ENCODE data around the gene SH3D19.

SH3D19 gene

DNA sequence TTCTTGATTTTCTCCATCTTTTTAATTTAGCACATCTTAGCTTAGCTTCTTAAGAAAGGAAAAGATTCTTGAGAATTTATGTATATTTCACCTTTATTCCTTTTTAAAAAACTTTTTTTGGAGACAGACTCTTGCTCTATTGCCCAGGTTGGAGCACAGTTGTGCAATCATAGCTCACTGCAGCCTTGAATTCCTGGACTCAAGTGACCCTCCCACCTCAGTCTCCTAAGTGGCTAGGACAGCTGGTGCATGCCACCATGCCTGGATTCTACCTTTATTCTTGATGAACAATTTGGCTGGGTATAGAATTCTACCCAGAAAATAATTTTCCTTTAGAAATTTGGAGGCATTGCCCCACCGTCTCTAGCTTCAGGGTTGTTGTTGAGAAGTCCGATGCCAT is 19.5 kb upstream of the SH3D19 start:
- H3K4me1 ChIP-seq (ENCODE audit: control insufficient read depth in 5 of 5, insufficient read depth in 5 of 5, low read length in 5 of 5): no peaks in the 10 kb centered on the region
- H3K36me3 ChIP-seq (ENCODE audit: control insufficient read depth in 5 of 5, insufficient read depth in 5 of 5, low read length in 5 of 5): no peaks in the 10 kb centered on the region
- no peak overlapping the region for H3K27ac ChIP-seq (ENCODE audit: low read depth, low read length)
- no peaks in the 10 kb centered on the region for H3K9me3 ChIP-seq (ENCODE audit: control insufficient read depth in 5 of 5, low read length in 5 of 5)
- no peak overlapping the region for H3K4me3 ChIP-seq (ENCODE audit: low read depth in 1 of 5, low read length in 5 of 5)
- H3K9ac ChIP-seq (ENCODE audit: low read length in 5 of 5): no peak overlapping the region
- no peaks in the 10 kb centered on the region for H3K27me3 ChIP-seq (ENCODE audit: control insufficient read depth in 5 of 5, insufficient read depth in 4 of 5, low read length in 5 of 5)

DNA sequence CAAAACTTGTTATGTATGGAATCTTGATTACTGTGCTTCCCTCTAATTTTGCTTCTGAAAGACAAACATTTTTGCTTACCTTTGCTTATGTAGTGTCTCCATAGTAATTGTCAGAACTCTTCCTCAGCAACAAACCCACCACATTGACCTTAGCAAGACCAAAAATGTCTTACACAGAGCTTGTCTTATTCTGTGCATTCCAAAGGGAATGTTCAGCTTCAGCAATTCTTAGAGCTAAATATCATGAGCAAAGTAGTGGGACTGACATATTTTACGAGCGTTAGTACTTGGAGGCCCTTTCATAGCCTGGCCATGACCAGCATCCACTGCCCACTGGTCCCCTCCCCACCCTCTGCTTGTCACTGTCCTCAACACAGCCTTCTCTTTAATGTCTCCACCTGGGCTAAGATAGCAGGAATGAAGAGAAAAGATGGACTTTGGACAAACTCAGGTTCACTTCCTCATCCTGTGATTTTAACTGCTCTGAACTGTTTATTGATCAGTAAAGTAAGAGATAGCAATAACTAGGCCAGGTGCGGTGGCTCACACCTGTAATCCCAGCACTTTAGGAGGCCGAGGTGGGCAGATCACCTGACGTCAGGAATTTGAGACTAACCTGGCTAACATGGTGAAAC is 15.5 kb upstream of the SH3D19 start:
- no peak overlapping the region for H3K4me3 ChIP-seq (ENCODE audit: low read depth in 1 of 5, low read length in 5 of 5)
- H3K27me3 ChIP-seq (ENCODE audit: control insufficient read depth in 5 of 5, insufficient read depth in 4 of 5, low read length in 5 of 5): no peaks in the 10 kb centered on the region
- no peak overlapping the region for H3K9ac ChIP-seq (ENCODE audit: low read length in 5 of 5)
- no peaks in the 10 kb centered on the region for H3K9me3 ChIP-seq (ENCODE audit: control insufficient read depth in 5 of 5, low read length in 5 of 5)
- H3K27ac ChIP-seq (ENCODE audit: low read depth, low read length): no peak overlapping the region
- H3K36me3 ChIP-seq (ENCODE audit: control insufficient read depth in 5 of 5, insufficient read depth in 5 of 5, low read length in 5 of 5): no peaks in the 10 kb centered on the region
- H3K4me1 ChIP-seq (ENCODE audit: control insufficient read depth in 5 of 5, insufficient read depth in 5 of 5, low read length in 5 of 5): no peaks in the 10 kb centered on the region

DNA sequence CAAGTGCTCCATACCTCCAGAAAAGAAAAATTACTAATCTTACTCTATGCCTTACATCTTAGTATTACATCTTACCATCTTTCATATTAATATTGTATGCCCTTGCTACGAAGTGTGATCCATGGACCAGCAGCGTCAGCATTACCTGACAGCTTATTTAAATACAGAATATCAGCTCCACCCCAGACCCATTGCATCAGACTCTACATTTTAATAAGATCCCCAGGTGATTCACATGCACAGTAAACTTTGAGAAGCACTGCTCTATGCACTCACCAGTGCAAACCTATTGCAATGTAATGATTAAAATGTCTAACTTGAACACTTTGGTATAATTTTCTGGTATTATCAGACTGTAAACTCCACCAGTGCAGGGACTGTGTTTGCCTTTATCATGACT is 14.1 kb upstream of the SH3D19 start:
- Histone ChIP-seq H3K4me3 (ENCODE audit: low read depth in 1 of 5, low read length in 5 of 5) (no peak overlapping the region), H3K27ac (ENCODE audit: low read depth, low read length) (no peak overlapping the region), H3K36me3 (ENCODE audit: control insufficient read depth in 5 of 5, insufficient read depth in 5 of 5, low read length in 5 of 5) (no peaks in the 10 kb centered on the region), H3K4me1 (ENCODE audit: control insufficient read depth in 5 of 5, insufficient read depth in 5 of 5, low read length in 5 of 5) (no peaks in the 10 kb centered on the region), H3K9ac (ENCODE audit: low read length in 5 of 5) (no peak overlapping the region), H3K9me3 (ENCODE audit: control insufficient read depth in 5 of 5, low read length in 5 of 5) (no peaks in the 10 kb centered on the region), H3K27me3 (ENCODE audit: control insufficient read depth in 5 of 5, insufficient read depth in 4 of 5, low read length in 5 of 5) (no peaks in the 10 kb centered on the region)

DNA sequence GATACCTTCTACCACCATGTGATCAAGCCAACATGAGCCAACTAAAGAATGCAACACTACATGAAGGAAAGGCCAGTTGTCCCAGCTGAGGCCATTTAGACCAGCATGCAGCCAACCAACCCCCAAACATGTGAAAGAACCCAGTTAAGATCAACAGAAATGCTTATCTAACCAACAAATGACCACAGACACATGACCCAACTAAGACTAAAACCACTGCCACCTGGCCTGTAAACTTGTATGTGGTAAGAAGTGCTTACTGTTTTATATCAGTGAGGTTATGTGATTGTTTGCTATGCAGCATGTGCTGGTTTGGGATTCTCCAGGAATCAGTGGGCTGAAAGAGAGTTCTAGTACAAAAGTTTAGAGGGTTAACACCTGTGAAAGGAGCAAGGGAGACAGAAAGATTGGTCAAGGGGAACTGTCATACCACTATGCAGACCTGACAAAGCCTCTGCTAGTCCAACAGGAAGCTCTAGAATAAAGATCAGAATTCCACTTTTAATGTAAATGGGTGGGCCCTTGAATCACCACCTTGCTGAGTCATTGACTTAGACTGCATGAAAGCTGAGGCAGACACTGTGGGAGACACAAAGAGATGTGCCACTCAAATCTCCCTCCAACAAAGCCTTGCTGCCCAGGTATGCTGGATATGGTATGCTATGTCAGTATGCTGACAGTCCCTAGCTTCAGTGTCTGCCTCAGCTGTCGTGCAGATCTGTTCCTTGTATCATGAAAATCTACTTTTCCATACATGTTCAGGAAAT is 6.1 kb upstream of the SH3D19 start:
- Histone ChIP-seq H3K36me3 (ENCODE audit: control insufficient read depth in 5 of 5, insufficient read depth in 5 of 5, low read length in 5 of 5) (no peaks in the 10 kb centered on the region), H3K4me3 (ENCODE audit: low read depth in 1 of 5, low read length in 5 of 5) (no peak overlapping the region), H3K9ac (ENCODE audit: low read length in 5 of 5) (no peak overlapping the region), H3K4me1 (ENCODE audit: control insufficient read depth in 5 of 5, insufficient read depth in 5 of 5, low read length in 5 of 5) (no peaks in the 10 kb centered on the region), H3K27ac (ENCODE audit: low read depth, low read length) (no peak overlapping the region), H3K27me3 (ENCODE audit: control insufficient read depth in 5 of 5, insufficient read depth in 4 of 5, low read length in 5 of 5) (no peaks in the 10 kb centered on the region), H3K9me3 (ENCODE audit: control insufficient read depth in 5 of 5, low read length in 5 of 5) (no peaks in the 10 kb centered on the region)

DNA sequence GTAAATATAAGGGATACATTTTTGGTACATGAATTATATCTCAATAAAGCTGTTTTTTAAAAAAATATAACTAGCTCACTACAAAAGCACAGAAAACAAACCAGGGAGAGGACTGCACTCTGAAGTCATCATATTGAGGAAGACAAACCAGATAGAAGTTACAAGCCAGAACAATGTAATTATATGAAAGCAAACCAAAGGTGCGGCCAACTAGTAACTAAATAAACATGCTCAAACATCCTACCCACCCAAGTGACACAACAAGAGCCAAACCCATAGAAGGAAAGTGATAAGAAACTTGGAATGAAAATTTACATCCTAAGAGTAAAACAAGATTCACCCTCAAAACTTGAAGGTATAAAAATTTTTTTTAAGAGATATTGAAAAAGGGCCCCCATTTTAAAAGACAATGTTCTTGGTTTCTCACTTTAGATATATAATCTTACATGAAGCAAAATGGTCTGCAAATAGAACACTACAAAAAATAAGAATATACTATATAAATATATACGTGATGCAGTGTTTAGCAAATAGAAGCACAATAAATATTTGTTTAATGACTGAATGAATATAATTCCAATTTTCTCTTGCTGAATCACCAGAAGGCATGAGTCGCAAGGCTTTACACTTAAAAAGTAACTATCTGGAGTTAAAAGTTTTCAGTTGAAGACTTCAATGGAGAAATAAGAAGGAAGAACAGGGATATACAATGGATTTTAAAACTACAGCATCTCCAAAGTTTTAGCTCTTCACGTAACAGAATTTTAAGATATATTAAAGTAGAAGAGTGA is 4.0 kb upstream of the SH3D19 start:
- Histone ChIP-seq H3K9me3 (ENCODE audit: control insufficient read depth in 5 of 5, low read length in 5 of 5) (no peaks in the 10 kb centered on the region), H3K4me3 (ENCODE audit: low read depth in 1 of 5, low read length in 5 of 5) (no peak overlapping the region), H3K9ac (ENCODE audit: low read length in 5 of 5) (no peak overlapping the region), H3K36me3 (ENCODE audit: control insufficient read depth in 5 of 5, insufficient read depth in 5 of 5, low read length in 5 of 5) (no peaks in the 10 kb centered on the region), H3K4me1 (ENCODE audit: control insufficient read depth in 5 of 5, insufficient read depth in 5 of 5, low read length in 5 of 5) (peaks cover 0 to 14% (median 9%) of the 10 kb centered on the region in 5 donors), H3K27me3 (ENCODE audit: control insufficient read depth in 5 of 5, insufficient read depth in 4 of 5, low read length in 5 of 5) (no peaks in the 10 kb centered on the region), H3K27ac (ENCODE audit: low read depth, low read length) (no peak overlapping the region)

DNA sequence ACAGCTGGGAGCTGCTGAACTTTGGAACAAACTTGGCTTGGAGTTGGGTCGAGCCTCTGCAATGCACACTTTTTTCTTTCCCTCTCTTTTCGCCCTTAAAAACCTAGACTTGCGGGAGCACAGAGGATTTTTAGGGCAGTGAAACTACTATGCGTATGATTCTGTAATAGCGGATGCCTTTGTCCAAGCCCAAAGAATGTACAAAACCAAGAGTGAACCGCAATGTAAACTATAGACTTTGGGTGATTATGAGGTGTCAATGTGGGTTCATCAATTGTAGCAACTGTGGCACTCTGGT is 493 bp upstream of the SH3D19 start:
- Histone ChIP-seq H3K27me3 (ENCODE audit: control insufficient read depth in 5 of 5, insufficient read depth in 4 of 5, low read length in 5 of 5) (no peaks in the 10 kb centered on the region), H3K4me1 (ENCODE audit: control insufficient read depth in 5 of 5, insufficient read depth in 5 of 5, low read length in 5 of 5) (peaks cover 3 to 29% (median 24%) of the 10 kb centered on the region in 5 donors), H3K9ac (ENCODE audit: low read length in 5 of 5) (peak overlapping the region; percentile 1 to 75 (median 71)), H3K27ac (ENCODE audit: low read depth, low read length) (peak overlapping the region; percentile 84), H3K9me3 (ENCODE audit: control insufficient read depth in 5 of 5, low read length in 5 of 5) (no peaks in the 10 kb centered on the region), H3K4me3 (ENCODE audit: low read depth in 1 of 5, low read length in 5 of 5) (peak overlapping the region; percentile 63 to 84 (median 75)), H3K36me3 (ENCODE audit: control insufficient read depth in 5 of 5, insufficient read depth in 5 of 5, low read length in 5 of 5) (no peaks in the 10 kb centered on the region)

DNA sequence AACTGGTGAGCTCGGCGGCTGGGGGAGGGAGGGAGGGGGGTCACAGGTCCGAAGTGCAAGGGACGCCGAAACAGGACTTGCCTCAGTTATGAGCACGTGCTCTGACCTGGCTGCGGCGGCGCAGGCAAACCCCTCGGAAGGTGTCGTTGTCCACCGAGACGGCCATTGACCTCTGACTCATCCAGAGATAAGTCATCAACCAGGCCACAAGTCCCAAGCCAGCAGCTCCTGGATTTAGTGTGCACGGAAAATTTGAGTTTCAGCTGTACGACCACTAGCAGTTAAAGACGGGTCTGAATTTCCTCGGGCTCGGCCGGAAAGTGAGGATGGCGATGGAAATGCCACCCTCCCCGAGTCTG is 674 bp downstream of the SH3D19 start:
- Histone ChIP-seq H3K4me3 (ENCODE audit: low read depth in 1 of 5, low read length in 5 of 5) (peak overlapping the region; percentile 63 to 88 (median 75)), H3K27me3 (ENCODE audit: control insufficient read depth in 5 of 5, insufficient read depth in 4 of 5, low read length in 5 of 5) (no peaks in the 10 kb centered on the region), H3K27ac (ENCODE audit: low read depth, low read length) (peak overlapping the region; percentile 84), H3K36me3 (ENCODE audit: control insufficient read depth in 5 of 5, insufficient read depth in 5 of 5, low read length in 5 of 5) (no peaks in the 10 kb centered on the region), H3K9ac (ENCODE audit: low read length in 5 of 5) (peak overlapping the region in 4 of 5 donors; percentile 29 to 71 (median 50)), H3K9me3 (ENCODE audit: control insufficient read depth in 5 of 5, low read length in 5 of 5) (no peaks in the 10 kb centered on the region), H3K4me1 (ENCODE audit: control insufficient read depth in 5 of 5, insufficient read depth in 5 of 5, low read length in 5 of 5) (peaks cover 3 to 29% (median 24%) of the 10 kb centered on the region in 5 donors)

DNA sequence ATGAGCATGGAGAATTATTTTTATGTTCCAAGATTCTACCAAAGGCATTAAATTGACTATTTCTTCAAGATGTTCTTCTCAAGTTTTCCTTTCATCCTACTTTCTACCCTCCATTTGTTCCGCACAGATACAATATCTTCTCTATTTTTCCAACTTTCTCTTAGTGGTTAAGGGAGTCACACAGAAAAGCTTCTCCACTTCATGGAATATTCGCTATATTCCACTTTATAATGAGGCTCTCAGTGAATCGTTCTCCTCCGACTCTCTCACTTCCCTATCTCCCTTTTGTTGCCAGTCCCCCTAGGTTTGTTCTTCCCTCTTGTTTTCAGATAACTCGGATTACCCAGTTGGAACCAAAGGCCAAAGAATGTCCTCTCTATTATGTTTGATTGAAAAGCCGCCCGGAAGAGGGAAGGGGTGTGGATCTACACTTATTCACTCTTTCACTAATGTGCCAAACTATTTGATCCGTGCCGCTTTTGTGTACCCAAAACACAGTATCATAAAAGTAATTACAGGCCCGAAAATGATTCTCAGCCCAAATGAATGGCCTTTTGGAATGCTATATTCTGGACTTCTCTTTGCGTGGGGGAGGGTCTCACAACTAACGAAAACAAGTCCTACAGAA is 1.2 kb downstream of the SH3D19 start:
- Histone ChIP-seq H3K4me1 (ENCODE audit: control insufficient read depth in 5 of 5, insufficient read depth in 5 of 5, low read length in 5 of 5) (peaks cover 3 to 29% (median 24%) of the 10 kb centered on the region in 5 donors), H3K4me3 (ENCODE audit: low read depth in 1 of 5, low read length in 5 of 5) (peak overlapping the region; percentile 63 to 88 (median 75)), H3K9ac (ENCODE audit: low read length in 5 of 5) (peak overlapping the region; percentile 24 to 71 (median 42)), H3K9me3 (ENCODE audit: control insufficient read depth in 5 of 5, low read length in 5 of 5) (no peaks in the 10 kb centered on the region), H3K27ac (ENCODE audit: low read depth, low read length) (peak overlapping the region; percentile 84), H3K36me3 (ENCODE audit: control insufficient read depth in 5 of 5, insufficient read depth in 5 of 5, low read length in 5 of 5) (no peaks in the 10 kb centered on the region), H3K27me3 (ENCODE audit: control insufficient read depth in 5 of 5, insufficient read depth in 4 of 5, low read length in 5 of 5) (no peaks in the 10 kb centered on the region)

DNA sequence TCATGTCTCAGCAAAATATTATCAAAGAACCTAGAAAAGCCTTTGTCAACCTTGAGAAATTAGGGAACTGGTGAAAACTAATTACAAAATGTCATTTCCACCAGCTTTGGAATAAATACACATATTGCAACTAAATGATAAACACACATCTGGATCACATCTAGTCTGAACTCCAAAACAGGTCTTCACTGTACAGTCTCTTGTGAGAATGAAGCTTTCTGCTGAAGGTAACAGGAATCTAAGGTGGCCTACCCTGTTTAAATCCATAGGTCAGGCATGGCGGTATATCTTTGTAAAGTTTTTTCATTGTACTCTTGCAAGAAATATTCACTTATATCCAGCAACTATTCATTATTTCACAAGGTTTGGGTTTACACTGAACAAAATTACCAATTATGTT is 1.7 kb downstream of the SH3D19 start:
- Histone ChIP-seq H3K4me1 (ENCODE audit: control insufficient read depth in 5 of 5, insufficient read depth in 5 of 5, low read length in 5 of 5) (peaks cover 3 to 29% (median 24%) of the 10 kb centered on the region in 5 donors), H3K27ac (ENCODE audit: low read depth, low read length) (peak overlapping the region; percentile 84), H3K4me3 (ENCODE audit: low read depth in 1 of 5, low read length in 5 of 5) (peak overlapping the region in 2 of 5 donors; percentile 67 to 76), H3K9ac (ENCODE audit: low read length in 5 of 5) (peak overlapping the region in 2 of 5 donors; percentile 41 to 71), H3K27me3 (ENCODE audit: control insufficient read depth in 5 of 5, insufficient read depth in 4 of 5, low read length in 5 of 5) (no peaks in the 10 kb centered on the region), H3K9me3 (ENCODE audit: control insufficient read depth in 5 of 5, low read length in 5 of 5) (no peaks in the 10 kb centered on the region), H3K36me3 (ENCODE audit: control insufficient read depth in 5 of 5, insufficient read depth in 5 of 5, low read length in 5 of 5) (no peaks in the 10 kb centered on the region)

DNA sequence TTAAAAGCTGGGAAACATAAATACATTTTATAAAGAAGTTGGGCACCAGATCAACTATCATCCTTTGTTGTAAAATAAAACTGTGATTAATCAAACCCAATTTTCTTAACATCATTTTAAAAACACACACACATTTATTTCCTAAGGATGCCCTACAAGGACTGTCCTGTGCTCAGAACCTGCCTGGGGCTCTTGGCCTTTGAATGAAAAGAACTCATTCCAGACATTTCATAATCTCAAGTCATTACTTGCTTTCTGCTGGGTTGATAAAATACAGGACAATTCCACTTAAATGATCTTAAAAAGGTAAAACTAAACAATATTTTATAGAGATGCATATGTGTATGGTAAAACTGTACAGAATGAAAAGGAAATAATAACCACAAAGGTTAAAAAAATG is 2.8 kb downstream of the SH3D19 start:
- no peak overlapping the region for H3K4me3 ChIP-seq (ENCODE audit: low read depth in 1 of 5, low read length in 5 of 5)
- H3K9me3 ChIP-seq (ENCODE audit: control insufficient read depth in 5 of 5, low read length in 5 of 5): no peaks in the 10 kb centered on the region
- H3K9ac ChIP-seq (ENCODE audit: low read length in 5 of 5): no peak overlapping the region
- no peak overlapping the region for H3K27ac ChIP-seq (ENCODE audit: low read depth, low read length)
- peaks cover 3 to 29% (median 24%) of the 10 kb centered on the region in 5 donors for H3K4me1 ChIP-seq (ENCODE audit: control insufficient read depth in 5 of 5, insufficient read depth in 5 of 5, low read length in 5 of 5)
- no peaks in the 10 kb centered on the region for H3K36me3 ChIP-seq (ENCODE audit: control insufficient read depth in 5 of 5, insufficient read depth in 5 of 5, low read length in 5 of 5)
- H3K27me3 ChIP-seq (ENCODE audit: control insufficient read depth in 5 of 5, insufficient read depth in 4 of 5, low read length in 5 of 5): no peaks in the 10 kb centered on the region

Measured in subcutaneous abdominal adipose tissue (tissue), 5 donors.